HG02884 (cell line): Measurements from ENCODE around the gene CYTH1.
A peak's percentile ranks its signal among the peaks of the same experiment; 100 is the strongest.

ENCODE experiments used
- ATAC-seq: cut with Tn5 transposase; IDR thresholded peaks from one replicate; pipeline ENCODE4 v1.9.1; 2021; ENCODE audit warnings: mild to moderate bottlenecking, moderate library complexity; ENCODE audit not compliant: unreplicated experiment

CYTH1 gene, protein sequence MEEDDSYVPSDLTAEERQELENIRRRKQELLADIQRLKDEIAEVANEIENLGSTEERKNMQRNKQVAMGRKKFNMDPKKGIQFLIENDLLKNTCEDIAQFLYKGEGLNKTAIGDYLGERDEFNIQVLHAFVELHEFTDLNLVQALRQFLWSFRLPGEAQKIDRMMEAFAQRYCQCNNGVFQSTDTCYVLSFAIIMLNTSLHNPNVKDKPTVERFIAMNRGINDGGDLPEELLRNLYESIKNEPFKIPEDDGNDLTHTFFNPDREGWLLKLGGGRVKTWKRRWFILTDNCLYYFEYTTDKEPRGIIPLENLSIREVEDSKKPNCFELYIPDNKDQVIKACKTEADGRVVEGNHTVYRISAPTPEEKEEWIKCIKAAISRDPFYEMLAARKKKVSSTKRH

GRCh38 chr17:78781893-78782304 lies at the start of gene CYTH1:
Gene CYTH1 (minus strand): TSS chr17:78782273. CDS start chr17:78782223, 50 bp downstream.
- ATAC-seq = peak; percentile 1

DNA sequence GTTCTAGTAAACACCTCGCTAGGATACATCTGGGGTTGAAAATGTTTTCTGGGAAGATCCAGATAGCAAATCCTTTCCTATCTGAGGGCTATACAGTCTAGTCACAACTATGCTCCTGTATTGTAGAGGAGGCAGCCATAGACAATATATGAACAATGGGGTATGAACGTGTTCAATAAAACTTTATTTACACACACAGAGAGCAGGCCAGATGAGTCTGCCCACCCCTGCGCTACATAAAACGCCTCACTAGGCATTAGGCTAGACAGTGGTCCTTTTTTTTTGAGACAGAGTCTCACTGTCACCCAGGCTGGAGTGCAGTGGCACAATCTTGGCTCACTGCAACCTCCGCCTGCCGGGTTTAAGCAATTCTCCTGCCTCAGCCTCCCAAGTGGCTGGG lies 47.4 kb upstream of the CYTH1 start:
- ATAC-seq = no peak

DNA sequence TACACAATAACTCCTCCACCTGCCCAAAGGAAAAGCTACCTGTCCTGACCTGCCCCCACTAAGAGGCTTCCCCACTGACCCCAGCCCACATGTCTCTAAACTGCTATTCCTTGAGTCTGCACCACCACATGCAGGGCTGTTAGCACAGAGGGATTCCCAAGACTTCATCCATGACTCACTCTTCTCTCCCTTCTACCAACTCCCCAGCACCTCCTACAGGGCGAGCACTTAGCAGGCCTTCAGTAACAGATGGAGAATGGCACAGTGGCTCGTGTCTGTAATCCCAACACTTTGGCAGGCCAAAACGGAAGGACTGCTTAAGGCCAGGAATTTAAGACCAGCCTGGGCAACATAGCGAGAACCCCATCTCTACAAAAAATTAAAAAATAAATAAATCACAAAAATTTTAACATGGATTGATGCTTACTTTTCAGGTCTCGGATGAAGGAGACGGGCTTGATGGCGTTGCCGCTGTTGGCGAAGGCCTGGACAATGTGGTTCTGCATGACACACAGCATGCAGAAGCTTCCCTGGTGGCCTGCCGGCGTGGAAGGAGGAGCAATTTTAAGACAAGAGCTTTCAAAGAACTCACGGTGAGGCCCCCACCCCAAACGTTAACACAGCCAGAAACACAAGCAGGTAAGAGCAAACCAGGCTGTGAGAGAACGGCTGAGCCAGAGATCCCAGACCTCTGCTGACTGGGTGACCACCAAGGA lies 46.6 kb upstream of the CYTH1 start:
- ATAC-seq = no peak

DNA sequence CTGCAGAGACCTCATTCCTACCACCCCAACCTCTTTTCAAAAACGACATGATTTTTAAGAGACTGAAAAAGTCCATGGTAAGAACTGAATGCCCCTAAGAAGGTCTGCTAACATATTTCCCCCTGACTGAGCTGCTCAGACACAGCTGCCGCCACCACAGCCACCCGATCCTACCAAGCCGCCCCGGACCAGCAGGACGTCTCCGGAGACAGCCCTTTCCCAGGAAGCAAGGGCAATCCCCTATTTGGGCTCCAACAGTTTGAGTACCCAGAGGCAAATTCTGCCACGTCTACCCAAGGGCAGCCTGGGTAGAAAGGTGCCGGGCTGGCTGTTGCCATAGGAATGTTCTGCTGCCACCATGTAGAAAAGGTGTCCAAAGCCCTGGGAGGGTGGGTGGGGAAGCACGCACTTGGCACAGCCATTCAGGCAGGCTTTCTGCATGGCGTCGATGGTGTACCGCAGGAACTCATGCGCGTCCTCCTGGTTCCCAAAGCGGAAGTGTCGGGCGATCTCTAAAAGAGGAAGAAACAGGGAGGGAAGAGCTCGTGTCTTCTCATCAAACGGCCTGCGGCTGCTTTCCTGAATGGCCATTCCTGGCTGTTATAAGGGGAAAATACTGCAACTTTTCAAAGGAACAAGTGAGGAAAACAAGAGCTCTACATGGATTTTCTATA lies 44.9 kb upstream of the CYTH1 start:
- ATAC-seq = no peak

- ATAC-seq = no peak
Measured at GRCh38 chr17:78826421-78826820, 44.3 kb upstream of the CYTH1 start.

GRCh38 chr17:78825696-78826095 lies 43.6 kb upstream of the CYTH1 start:
- ATAC-seq = no peak

- no peak for ATAC-seq
Measured at GRCh38 chr17:78824240-78824639, 42.2 kb upstream of the CYTH1 start.

DNA sequence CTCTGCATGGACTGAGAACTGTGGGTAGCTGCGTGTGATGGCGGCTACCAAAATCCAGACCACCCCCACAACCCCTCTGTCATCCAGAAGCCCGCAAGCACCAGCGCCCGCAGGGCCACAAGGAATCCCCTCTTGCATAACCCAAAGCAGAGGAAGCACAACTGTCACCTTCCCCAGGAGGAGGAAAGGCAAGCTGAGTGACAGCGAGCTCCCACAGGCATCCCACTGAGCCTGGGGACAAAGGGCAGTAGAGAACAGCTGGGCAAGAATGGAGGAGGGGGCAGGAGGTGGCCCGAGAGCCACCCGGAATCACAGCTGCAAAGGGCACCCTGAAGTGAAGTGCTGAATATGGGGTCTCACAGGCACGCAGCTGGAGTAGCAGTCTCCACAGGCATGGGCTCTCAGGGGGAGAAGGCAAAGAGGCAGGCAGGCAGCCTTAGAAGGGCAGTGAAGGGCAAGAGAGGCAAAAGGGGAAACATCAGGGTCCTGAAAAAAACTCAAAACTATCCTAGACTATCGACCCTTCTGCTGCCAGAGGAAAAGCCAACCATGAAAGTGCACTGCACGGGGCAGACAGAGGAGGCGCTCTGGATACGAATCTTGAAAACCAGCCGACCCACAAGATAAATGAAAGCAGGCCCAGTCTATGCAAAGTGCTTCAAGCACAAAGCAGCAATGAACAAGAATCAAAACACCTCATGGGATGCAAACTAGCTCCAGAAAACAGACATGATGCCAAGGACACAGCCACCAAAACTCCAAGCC lies 41.4 kb upstream of the CYTH1 start:
- ATAC-seq = no peak

DNA sequence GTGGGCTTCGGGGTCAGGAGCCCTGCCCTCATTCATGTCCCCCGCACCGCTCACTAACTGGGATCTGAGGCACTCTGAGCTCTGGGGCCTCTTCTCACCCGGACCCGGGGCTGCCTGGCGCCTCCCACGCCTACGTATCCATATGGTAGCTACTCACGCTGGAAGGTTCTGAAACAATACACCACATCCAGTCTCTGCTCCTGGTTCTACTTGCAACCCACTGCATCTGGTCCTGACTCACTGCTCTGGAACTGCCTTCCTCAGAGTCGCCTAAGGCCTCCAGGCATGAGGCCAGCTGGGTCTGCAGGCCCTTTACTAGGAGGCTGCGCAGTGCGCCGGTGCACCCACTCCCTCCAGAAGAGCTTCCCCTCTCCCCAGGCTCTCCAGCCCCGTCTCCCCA lies 40.5 kb upstream of the CYTH1 start:
- ATAC-seq = no peak

- ATAC-seq = no peak
Measured at GRCh38 chr17:78821961-78822360, 39.9 kb upstream of the CYTH1 start.

DNA sequence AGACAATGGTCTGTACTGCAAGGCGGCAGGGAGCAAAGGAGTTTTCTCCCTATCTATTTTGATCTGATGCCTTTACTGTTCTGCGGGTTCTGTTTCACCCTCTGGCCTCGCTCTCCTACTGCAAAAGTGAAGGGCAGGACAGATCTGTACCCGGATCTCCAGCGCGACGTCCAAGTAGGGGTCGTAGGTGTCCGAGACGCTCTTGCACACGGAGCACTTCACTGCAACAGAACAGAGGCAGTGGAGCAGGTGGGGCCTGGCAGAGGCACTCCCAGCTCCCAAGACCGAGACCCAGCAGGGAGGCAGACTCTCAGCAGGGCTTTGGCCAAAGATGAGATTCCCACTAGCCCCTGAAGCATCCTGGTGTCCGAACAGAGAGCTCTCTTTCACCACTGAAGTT lies 38.8 kb upstream of the CYTH1 start:
- ATAC-seq = no peak

DNA sequence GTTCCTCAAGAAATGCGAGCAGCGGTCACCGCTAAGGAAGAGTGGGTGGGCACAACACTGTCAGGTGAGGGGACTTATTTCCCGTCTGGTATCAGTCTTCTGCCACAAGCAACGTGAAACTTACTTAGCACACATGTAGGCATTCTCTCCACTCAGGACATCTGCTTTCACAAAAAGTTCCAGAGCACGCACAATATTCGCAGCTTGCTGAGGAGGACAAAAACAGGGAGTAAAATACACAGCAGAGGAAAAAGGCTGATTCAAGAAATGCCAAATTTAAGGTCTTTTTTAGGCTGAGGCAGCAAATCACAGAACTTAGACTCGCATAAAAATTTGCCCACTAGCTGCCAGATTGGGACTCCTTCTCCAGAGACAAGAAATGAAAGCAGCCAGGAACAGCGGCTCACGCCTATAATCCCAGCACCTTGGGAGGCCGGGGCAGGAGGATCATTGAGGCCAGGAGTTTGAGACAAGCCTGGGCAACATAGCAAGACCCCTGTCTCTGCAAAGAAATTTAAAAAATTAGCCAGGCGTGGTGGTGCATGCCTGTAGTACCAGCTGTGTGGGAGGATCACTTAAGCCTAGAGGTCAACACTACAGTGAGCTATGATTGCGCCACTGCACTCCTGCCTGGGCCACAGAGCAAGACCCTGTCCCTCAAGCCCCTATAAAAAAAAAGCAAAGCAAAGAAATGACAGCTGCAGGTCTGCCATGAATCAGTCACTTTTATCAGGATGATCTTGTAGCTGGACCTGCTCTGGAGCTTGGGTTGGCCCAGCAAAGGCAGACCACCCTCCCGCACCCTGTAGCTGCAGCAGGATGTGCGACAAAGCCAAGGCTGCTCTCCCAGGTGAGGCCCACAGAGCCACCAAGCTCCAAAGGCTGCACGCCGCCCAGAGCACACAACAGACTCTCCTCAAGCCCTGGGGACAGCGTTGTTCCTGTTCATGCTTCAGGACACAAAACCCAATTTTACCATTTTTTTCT lies 38.0 kb upstream of the CYTH1 start:
- no peak for ATAC-seq

GRCh38 chr17:78819402-78819801 lies 37.3 kb upstream of the CYTH1 start:
- no peak for ATAC-seq

DNA sequence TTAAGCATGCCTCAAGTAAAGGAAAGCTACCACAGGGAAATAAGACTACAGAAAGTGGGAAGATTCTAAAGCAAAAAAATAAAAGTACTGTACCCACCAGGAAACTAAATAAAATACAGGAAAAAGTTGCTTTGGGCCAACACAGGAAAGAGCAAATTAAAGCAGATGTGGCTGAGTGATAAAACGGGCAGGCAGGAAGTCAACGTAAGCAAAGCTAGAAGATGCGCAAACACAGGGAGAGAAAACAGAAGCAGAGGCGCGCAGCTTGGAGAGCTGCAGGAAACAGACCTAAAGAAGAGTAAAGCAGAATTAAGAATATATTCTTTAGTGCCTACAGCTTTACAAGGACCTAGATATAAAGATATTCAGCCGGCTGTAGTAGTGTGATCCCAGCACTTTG lies 36.9 kb upstream of the CYTH1 start:
- no peak for ATAC-seq

GRCh38 chr17:78818152-78818846 lies 36.2 kb upstream of the CYTH1 start:
- ATAC-seq = no peak

DNA sequence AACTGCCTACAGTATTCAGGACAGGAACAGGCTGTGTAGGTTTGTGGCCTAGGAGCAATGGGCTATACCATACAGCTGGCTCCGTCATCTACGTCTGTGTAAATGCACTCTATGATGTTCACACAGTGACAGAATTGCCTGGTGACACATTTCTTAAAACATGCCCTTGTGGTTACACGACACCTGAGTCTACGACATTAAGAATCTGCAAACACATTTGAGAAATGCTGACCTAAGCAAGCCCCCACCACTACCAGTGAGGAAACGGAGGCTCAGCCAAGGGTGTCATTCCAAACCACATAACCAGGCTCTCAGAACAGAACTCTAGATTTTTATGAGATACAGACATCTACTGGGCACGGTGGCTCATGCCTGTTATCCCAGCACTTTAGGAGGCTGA lies 35.0 kb upstream of the CYTH1 start:
- ATAC-seq = no peak

DNA sequence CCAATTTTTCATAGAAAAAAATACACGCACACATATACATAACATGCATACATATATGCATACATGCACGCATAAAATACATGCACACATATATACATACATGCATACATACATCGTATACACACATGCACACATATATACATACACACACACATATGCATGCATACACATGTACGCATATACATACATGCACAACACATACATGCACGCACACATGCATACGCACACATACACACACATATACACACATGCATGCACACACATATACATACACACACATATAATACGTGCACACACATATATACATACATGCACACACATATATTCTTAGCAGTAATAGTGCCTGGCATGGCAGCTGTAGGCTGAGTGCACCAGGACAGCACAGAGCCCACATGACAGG lies 33.6 kb upstream of the CYTH1 start:
- no peak for ATAC-seq

- ATAC-seq = no peak
Measured at GRCh38 chr17:78812855-78813254, 30.8 kb upstream of the CYTH1 start.

DNA sequence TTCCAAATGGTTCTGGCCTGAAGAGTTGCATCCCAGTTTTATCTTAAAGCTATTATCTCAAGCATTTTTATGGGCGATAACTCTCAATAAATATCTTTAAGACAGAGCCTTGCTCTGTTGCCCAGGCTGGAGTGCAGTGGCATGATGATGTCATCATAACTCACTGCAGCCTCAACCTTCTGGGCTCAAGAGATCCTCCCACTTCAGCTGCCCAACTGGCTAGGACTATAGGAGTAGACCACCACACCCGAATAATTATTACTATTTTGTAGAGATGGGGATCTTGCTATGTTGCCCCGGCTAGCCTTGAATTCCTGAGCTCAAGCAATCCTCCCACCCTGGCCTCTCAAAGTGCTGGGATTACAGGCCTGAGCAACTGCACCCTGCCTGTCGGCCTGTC lies 26.1 kb upstream of the CYTH1 start:
- no peak for ATAC-seq
